Measurements from ENCODE around the gene RFX2. TPM values are rescaled to one million over a fixed set of nuclear protein-coding genes. Genes with fewer than 3 reads are reported as not detected.

Gene RFX2
- total and polyA plus RNA-seq, 9 of the 15 experiments (the other 6 are each of a cell fraction or from before 2014, with no cell fraction given): 3.6 to 18.7 (median 8.7) TPM

- TF ChIP-seq ERF (CRISPR knock-in tag; IDR thresholded peaks at IDR 0.05): no peak
- TF ChIP-seq POLR3A (IDR thresholded peaks at IDR 0.05; ENCODE audit: borderline replicate concordance, extremely low read depth, insufficient read depth, insufficient read length): no peak
- 0 out of 2 replicates have a peak, but pooled peaks have one; percentile 39 for TF ChIP-seq ZNF316 (IDR thresholded peaks at IDR 0.05)
- peak; percentile 30 for TF ChIP-seq MEIS2 (IDR thresholded peaks at IDR 0.05; ENCODE audit: partially characterized antibody)
These were observed 53.3 kb downstream of the RFX2 start (continued) for GRCh38 chr19:6056801-6057650.

- FAIRE-seq (no peak), ATAC-seq (no peak), DNase-seq (ENCODE audit: extremely low read depth in 1 of 4, low spot score in 3 of 4) (no peak)
- Histone ChIP-seq H3K9ac (ENCODE audit: insufficient read depth in 1 of 2, low read depth in 2 of 2, low read length in 2 of 2) (no peak overlapping the region), H3K79me2 (ENCODE audit: control insufficient read depth, insufficient read depth, low read length) (peaks cover 22% of the 10 kb centered on the region), H3K9me1 (ENCODE audit: control insufficient read depth, insufficient read depth, low read length) (no peaks in the 10 kb centered on the region), H3K4me2 (ENCODE audit: insufficient read depth, low read length) (no peak overlapping the region), H3K27ac (ENCODE audit: extremely low read depth, low read depth, low read length) (peak overlapping the region; percentile 27; the same call in 1 of the 3 replicates), H3K27me3 (ENCODE audit: control insufficient read depth in 2 of 2, insufficient read depth in 2 of 2, low read length in 2 of 2) (no peaks in the 10 kb centered on the region), H2AFZ (ENCODE audit: low read depth, low read length) (no peak overlapping the region), H4K20me1 (replicated peaks; ENCODE audit: control insufficient read depth, insufficient read depth, low read length) (no peaks in the 10 kb centered on the region), H3K36me3 (ENCODE audit: control insufficient read depth, insufficient read depth, low read length) (0 out of 3 replicates have a peak, but pooled peaks cover 4% of the 10 kb centered on the region), H3K9me3 (replicated peaks; ENCODE audit: control insufficient read depth, insufficient read depth, low read depth, low read length) (no peaks in the 10 kb centered on the region), H3K4me3 (no peak overlapping the region), H3K4me1 (replicated peaks in 1 of 2; ENCODE audit: control insufficient read depth in 2 of 2, insufficient read depth in 2 of 2, low read length in 2 of 2) (peaks cover 29 to 40% of the 10 kb centered on the region in 2 experiments)
- 0 out of 2 replicates have a peak, but pooled peaks have one; percentile 3 for TF ChIP-seq ZNF740 (CRISPR knock-in tag; IDR thresholded peaks at IDR 0.05)
- TF ChIP-seq ZNF740 (tag; IDR thresholded peaks at IDR 0.05): no peak
- TF ChIP-seq HNRNPLL (IDR thresholded peaks at IDR 0.05; ENCODE audit: low read depth, low read length, poor library complexity, severe bottlenecking): no peak
- no peak for TF ChIP-seq ETS2 (tag; IDR thresholded peaks at IDR 0.05; ENCODE audit: borderline replicate concordance, poor library complexity, severe bottlenecking)
- no peak for TF ChIP-seq NCOR1 (IDR thresholded peaks at IDR 0.05)
- POLR2A ChIA-PET: no interaction called here
- BruUV-seq (replicated peaks): no TSS peak
- intact Hi-C loops (cut with micrococcal nuclease) (no loop called here), in situ Hi-C loops (cut with MboI) (loop anchor here (5.0 kb wide), 1 partner anchor 66 kb away; no protein-coding TSS in a partner anchor)
- CTCF ChIA-PET (ENCODE audit: low intra/inter-chr PET ratio): no interaction called here
- WGBS (ENCODE audit: insufficient coverage, low coverage, missing lambda C conversion rate): 89% methylated on average over 8 of the region's 8 CpGs
These were observed 54.0 kb downstream of the RFX2 start for GRCh38 chr19:6056282-6056741.
